Astrocyte (in vitro differentiated cells and primary cell): Measurements from ENCODE around the gene GDPD5. TPM values are rescaled to one million over a fixed set of nuclear protein-coding genes. Genes with fewer than 3 reads are reported as not detected.

Source experiments
- DNase-seq: peaks from one replicate; pipeline ENCODE4 v3.0.0-alpha.2; 2010; ENCODE audit warnings: low read depth
- FAIRE-seq: peaks from 2 replicates; lab custom pipeline; 2011; peaks lifted over from hg19 to GRCh38; lab: Jason Lieb, UNC
- H2AFZ ChIP-seq: 2 replicates; pipeline ENCODE4 v1.6.0; 2012; ENCODE audit warnings: low read depth, low read length, inconsistent platforms
- H3K27ac ChIP-seq: 2 replicates; pipeline ENCODE4 v1.5.1; 2011; ENCODE audit warnings: low read depth, low read length, inconsistent platforms
- H3K27me3 ChIP-seq: 2 replicates; pipeline ENCODE4 v1.6.0; 2011; ENCODE audit warnings: low read length, inconsistent platforms; ENCODE audit not compliant: insufficient read depth
- H3K36me3 ChIP-seq: 2 replicates; pipeline ENCODE4 v1.5.1; 2011; ENCODE audit warnings: low read length, inconsistent platforms; ENCODE audit not compliant: insufficient read depth
- H3K4me1 ChIP-seq: 2 replicates; pipeline ENCODE4 v1.5.1; 2011; ENCODE audit warnings: low read length, inconsistent platforms; ENCODE audit not compliant: insufficient read depth
- H3K4me2 ChIP-seq: 2 replicates; pipeline ENCODE4 v1.6.0; 2012; ENCODE audit warnings: low read length, inconsistent platforms
- H3K4me3 ChIP-seq: 2 replicates; pipeline ENCODE4 v1.5.1; 2011; ENCODE audit warnings: low read depth, mild to moderate bottlenecking, low read length, inconsistent platforms; ENCODE audit not compliant: insufficient read depth
- H3K79me2 ChIP-seq: 2 replicates; pipeline ENCODE4 v1.6.0; 2012; ENCODE audit warnings: mild to moderate bottlenecking, low read length, inconsistent platforms; ENCODE audit not compliant: insufficient read depth
- H3K9ac ChIP-seq: 2 replicates; pipeline ENCODE4 v1.6.0; 2012; ENCODE audit warnings: mild to moderate bottlenecking, low read length, inconsistent platforms
- H3K9me3 ChIP-seq: 2 replicates; pipeline ENCODE4 v1.5.1; 2012; ENCODE audit warnings: low read depth, mild to moderate bottlenecking, low read length, inconsistent platforms; ENCODE audit not compliant: insufficient read depth
- H4K20me1 ChIP-seq: 2 replicates; pipeline ENCODE4 v1.6.0; 2012; ENCODE audit warnings: low read length, inconsistent platforms; ENCODE audit not compliant: insufficient read depth
- H3K27ac Mint-ChIP-seq: one replicate; pipeline ENCODE4 v1.8.0; 2021; ENCODE audit warnings: mild to moderate bottlenecking, mixed read lengths; ENCODE audit not compliant: unreplicated experiment
- H3K27me3 Mint-ChIP-seq: one replicate; pipeline ENCODE4 v1.8.0; 2021; ENCODE audit warnings: low read depth, mixed read lengths; ENCODE audit not compliant: unreplicated experiment
- H3K36me3 Mint-ChIP-seq: one replicate; pipeline ENCODE4 v1.8.0; 2021; ENCODE audit warnings: low read depth, mixed read lengths; ENCODE audit not compliant: unreplicated experiment
- H3K4me1 Mint-ChIP-seq: one replicate; pipeline ENCODE4 v1.8.0; 2021; ENCODE audit warnings: low read depth, mixed read lengths; ENCODE audit not compliant: unreplicated experiment
- H3K4me3 Mint-ChIP-seq: one replicate; pipeline ENCODE4 v1.8.0; 2021; ENCODE audit warnings: mild to moderate bottlenecking, moderate library complexity, mixed read lengths; ENCODE audit not compliant: unreplicated experiment
- H3K9me3 Mint-ChIP-seq: one replicate; pipeline ENCODE4 v1.8.0; 2021; ENCODE audit warnings: mild to moderate bottlenecking, mixed read lengths; ENCODE audit not compliant: unreplicated experiment
- CTCF ChIP-seq: IDR thresholded peaks from 2 replicates; pipeline ENCODE4 v1.5.1; 2011; ENCODE audit warnings: low read depth, mild to moderate bottlenecking, inconsistent platforms, low read length, moderate library complexity; ENCODE audit not compliant: insufficient read depth
- EZH2 ChIP-seq: IDR thresholded peaks from 2 replicates; pipeline ENCODE4 v1.6.1; 2012; ENCODE audit warnings: mild to moderate bottlenecking, low read length, inconsistent platforms; ENCODE audit not compliant: insufficient read depth
- total RNA-seq: library from RNA; stranded (reverse); gene quantifications from 2 replicates; pipeline ENCODE4 v1.2.1, GENCODE V29; 2021

GDPD5 gene
- total RNA-seq, 1 donor from 2014 or later, result 9.4 TPM

- no peak for TF ChIP-seq EZH2
- TF ChIP-seq CTCF, result no peak
- Mint-ChIP-seq H3K4me3 (peak overlapping the region; percentile 57), H3K27ac (no peak overlapping the region)
Observed at GRCh38 chr11:75431533-75432525, 93.9 kb downstream of the GDPD5 start.

GRCh38 chr11:75430714-75431532, 94.8 kb downstream of the GDPD5 start:
- H3K36me3 Mint-ChIP-seq, result peaks cover 10% of the 10 kb centered on the region
- Histone ChIP-seq H3K4me1 (peaks cover 8% of the 10 kb centered on the region), H3K4me3 (peak overlapping the region; percentile 54), H3K27ac (no peak overlapping the region), H3K36me3 (no peaks in the 10 kb centered on the region), H3K9ac (peak overlapping the region; percentile 49), H3K79me2 (no peaks in the 10 kb centered on the region), H3K4me2 (peak overlapping the region; percentile 89), H4K20me1 (no peaks in the 10 kb centered on the region), H3K9me3 (peaks cover 10% of the 10 kb centered on the region), H3K27me3 (peaks cover 37% of the 10 kb centered on the region), H2AFZ (peak overlapping the region; percentile 90)
- H3K4me1 Mint-ChIP-seq, result no peaks in the 10 kb centered on the region
- peak overlapping the region; percentile 71 for H3K4me3 Mint-ChIP-seq
- DNase-seq (no peak), FAIRE-seq (no peak)
- H3K9me3 Mint-ChIP-seq, result peaks cover 16% of the 10 kb centered on the region
- H3K27me3 Mint-ChIP-seq, result peaks cover 58% of the 10 kb centered on the region
- peak; percentile 31 for TF ChIP-seq EZH2
- no peak for TF ChIP-seq CTCF
- peak overlapping the region; percentile 62 for H3K27ac Mint-ChIP-seq

More at GRCh38 chr11:75431533-75432525, 93.9 kb downstream of the GDPD5 start:
- Histone ChIP-seq H4K20me1 (no peaks in the 10 kb centered on the region), H3K4me3 (no peak overlapping the region), H2AFZ (no peak overlapping the region), H3K79me2 (no peaks in the 10 kb centered on the region), H3K27me3 (peaks cover 37% of the 10 kb centered on the region), H3K36me3 (no peaks in the 10 kb centered on the region), H3K4me1 (peaks cover 8% of the 10 kb centered on the region), H3K9ac (no peak overlapping the region), H3K9me3 (peaks cover 10% of the 10 kb centered on the region), H3K4me2 (no peak overlapping the region), H3K27ac (no peak overlapping the region)
- DNase-seq, result no peak
- Mint-ChIP-seq H3K27me3 (peaks cover 60% of the 10 kb centered on the region), H3K9me3 (peaks cover 16% of the 10 kb centered on the region), H3K36me3 (peaks cover 10% of the 10 kb centered on the region), H3K4me1 (no peaks in the 10 kb centered on the region)
- no peak for FAIRE-seq
